Measurements from ENCODE around the gene ATG4C. TPM values are rescaled to one million over a fixed set of nuclear protein-coding genes. Genes with fewer than 3 reads are reported as not detected.

Gene ATG4C
- total and polyA plus RNA-seq, 2 of the 4 experiments (the other 2 are of a cell fraction): 4.7 to 7.2 TPM

- Histone ChIP-seq H2BK15ac (ENCODE audit: low read depth, low read length) (no peak overlapping the region), H3K4me1 (ENCODE audit: control insufficient read depth, insufficient read depth, low read length) (no peaks in the 10 kb centered on the region), H3K27me3 (ENCODE audit: control insufficient read depth, insufficient read depth, low read length) (peaks cover 6% of the 10 kb centered on the region), H3K27ac (ENCODE audit: insufficient read depth, low read length) (no peak overlapping the region), H2AK5ac (ENCODE audit: low read depth, low read length) (no peak overlapping the region), H3K79me1 (ENCODE audit: low read depth in 1 of 2, low read length in 2 of 2) (no peaks in the 10 kb centered on the region), H3K9ac (ENCODE audit: low read depth, low read length) (no peak overlapping the region), H2BK5ac (ENCODE audit: low read depth, low read length, poor library complexity, severe bottlenecking) (no peak overlapping the region), H3K4me3 (ENCODE audit: insufficient read depth, low read depth, low read length) (no peak overlapping the region), H3K56ac (ENCODE audit: extremely low read depth, insufficient read depth, low read length) (no peak overlapping the region), H3K36me3 (ENCODE audit: control insufficient read depth, insufficient read depth, low read length) (no peaks in the 10 kb centered on the region), H3K14ac (replicated peaks; ENCODE audit: low read depth, low read length) (no peak overlapping the region), H3K18ac (ENCODE audit: low read depth, low read length) (no peak overlapping the region), H2AFZ (replicated peaks; ENCODE audit: low read length, poor library complexity) (no peak overlapping the region), H3K23ac (ENCODE audit: low read depth, low read length) (no peak overlapping the region), H4K20me1 (ENCODE audit: insufficient read depth, low read length) (no peaks in the 10 kb centered on the region), H3K9me1 (ENCODE audit: insufficient read depth, low read length) (no peaks in the 10 kb centered on the region), H4K91ac (ENCODE audit: insufficient read depth, low read depth, low read length) (no peak overlapping the region), H3K4me2 (ENCODE audit: low read depth, low read length) (no peak overlapping the region), H2BK20ac (ENCODE audit: low read depth, low read length) (no peak overlapping the region), H3K9me3 (ENCODE audit: control insufficient read depth, insufficient read depth, low read length) (no peaks in the 10 kb centered on the region), H2AK9ac (replicated peaks; ENCODE audit: low read depth, low read length, poor library complexity) (no peak overlapping the region), H4K5ac (ENCODE audit: low read depth, low read length) (no peak overlapping the region), H4K8ac (ENCODE audit: low read depth in 2 of 2, low read length in 2 of 2) (no peak overlapping the region), H3K4ac (ENCODE audit: low read depth, low read length) (no peak overlapping the region), H2BK120ac (ENCODE audit: low read depth, low read length) (no peak overlapping the region)
- no TSS peak for BruUV-seq (replicated peaks)
- no peak for ATAC-seq (ENCODE audit: low read depth)
- dilution Hi-C loops (cut with HindIII; ENCODE audit: low sequenced_read_pairs, unreplicated experiment) (no loop called here), in situ Hi-C loops (cut with MboI; ENCODE audit: low sequenced_read_pairs) (no loop called here), intact Hi-C loops (cut with micrococcal nuclease) (no loop called here)
- DNase-seq: no peak
- no peak for TF ChIP-seq RFX5 (IDR thresholded peaks at IDR 0.05; ENCODE audit: low read depth, low read length)
- no peak for TF ChIP-seq CHD1 (IDR thresholded peaks at IDR 0.05; ENCODE audit: low read depth, low read length)
- TF ChIP-seq ELK1 (IDR thresholded peaks at IDR 0.05; ENCODE audit: borderline replicate concordance, low read depth, low read length): no peak
- no peak for TF ChIP-seq RAD21 (IDR thresholded peaks at IDR 0.05; ENCODE audit: low read length)
- no peak for TF ChIP-seq CEBPB (IDR thresholded peaks at IDR 0.05; ENCODE audit: low read depth, low read length)
- no peak for TF ChIP-seq USF2 (IDR thresholded peaks at IDR 0.05; ENCODE audit: low read depth, low read length)
- TF ChIP-seq MAFK (IDR thresholded peaks at IDR 0.05; ENCODE audit: low read depth, low read length): no peak
- TF ChIP-seq FOS (IDR thresholded peaks at IDR 0.05; ENCODE audit: low read depth, low read length): no peak
- no peak for TF ChIP-seq SMC3 (IDR thresholded peaks at IDR 0.05; ENCODE audit: low read depth, low read length)
- no peak for TF ChIP-seq POLR2A (IDR thresholded peaks at IDR 0.05; ENCODE audit: low read depth, low read length)
- no peak for TF ChIP-seq NFE2L2 (IDR thresholded peaks at IDR 0.05; ENCODE audit: low read depth, low read length)
- TF ChIP-seq BHLHE40 (IDR thresholded peaks at IDR 0.05; ENCODE audit: low read depth, low read length): no peak
- TF ChIP-seq MXI1 (IDR thresholded peaks at IDR 0.05; ENCODE audit: borderline replicate concordance, low read depth, low read length): no peak
- TF ChIP-seq MAZ (IDR thresholded peaks at IDR 0.05; ENCODE audit: borderline replicate concordance, low read depth, low read length): no peak
- TF ChIP-seq CTCF (conservative IDR thresholded peaks at IDR 0.05; ENCODE audit: low read depth, low read length): no peak
- TF ChIP-seq RCOR1 (IDR thresholded peaks at IDR 0.05; ENCODE audit: insufficient replicate concordance, low read length): no peak
- WGBS, 2 experiments (ENCODE audit: extremely low coverage in 2 of 2, insufficient read length in 1 of 2): no CpG with 5 or more reads among the region's 6 CpGs
- ChIA-PET POLR2A (ENCODE audit: unreplicated experiment) (no interaction called here), CTCF (interaction anchor here (2.1 to 2.8 kb wide), 2 partner anchors 21 to 64 kb away, joined by 7 to 8 read pairs; no protein-coding TSS in a partner anchor)
Measured at GRCh38 chr1:62905309-62905708, 121.4 kb downstream of the ATG4C start.

Data from IMR-90 (cell line).